GM19468 (cell line): ENCODE results near the gene SMARCA4.
"Not testable (repeated sequence)": the region's sequence is repeated elsewhere in the genome, so short reads cannot be mapped to it uniquely, and the experiment has no call there.

Experiments
- ATAC-seq: cut with Tn5 transposase; IDR thresholded peaks from one replicate; pipeline ENCODE4 v1.9.1; 2021; ENCODE audit warnings: mild to moderate bottlenecking, moderate library complexity, moderate number of reproducible peaks; ENCODE audit not compliant: unreplicated experiment; ENCODE audit errors: extremely low read depth

The SMARCA4 gene

DNA sequence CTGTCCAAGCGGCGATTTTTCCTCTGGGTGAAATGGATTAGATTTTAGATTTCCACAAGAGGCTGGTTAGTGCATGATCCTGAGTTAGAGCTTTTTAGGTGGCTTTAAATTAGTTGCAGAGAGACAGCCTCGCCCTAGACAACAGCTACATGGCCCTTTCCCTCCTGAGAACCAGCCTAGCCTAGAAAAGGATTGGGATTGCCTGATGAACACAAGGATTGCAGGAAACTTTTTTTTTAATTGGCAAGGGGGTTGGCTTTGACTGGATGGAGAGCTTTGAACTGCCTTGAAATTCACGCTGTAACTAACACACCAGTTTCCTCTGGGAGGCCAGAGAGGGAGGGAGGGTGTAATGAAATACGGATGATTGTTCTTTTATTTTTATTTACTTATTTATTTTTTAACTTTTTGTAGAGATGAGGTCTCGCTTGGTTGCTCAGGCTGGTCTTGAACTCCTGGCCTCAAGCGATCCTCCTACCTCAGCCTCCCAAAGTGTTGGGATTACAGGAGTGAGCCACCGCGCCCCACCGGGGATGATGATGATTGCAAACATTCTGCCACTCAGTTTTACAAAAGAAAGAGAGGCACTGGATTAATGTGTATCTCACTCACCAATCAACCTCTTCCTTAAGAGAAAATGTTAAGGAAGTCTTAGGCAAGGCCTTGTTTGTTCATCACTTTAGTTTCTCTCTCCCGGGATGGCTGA lies 130.3 kb downstream of the SMARCA4 start:
- no peak for ATAC-seq

DNA sequence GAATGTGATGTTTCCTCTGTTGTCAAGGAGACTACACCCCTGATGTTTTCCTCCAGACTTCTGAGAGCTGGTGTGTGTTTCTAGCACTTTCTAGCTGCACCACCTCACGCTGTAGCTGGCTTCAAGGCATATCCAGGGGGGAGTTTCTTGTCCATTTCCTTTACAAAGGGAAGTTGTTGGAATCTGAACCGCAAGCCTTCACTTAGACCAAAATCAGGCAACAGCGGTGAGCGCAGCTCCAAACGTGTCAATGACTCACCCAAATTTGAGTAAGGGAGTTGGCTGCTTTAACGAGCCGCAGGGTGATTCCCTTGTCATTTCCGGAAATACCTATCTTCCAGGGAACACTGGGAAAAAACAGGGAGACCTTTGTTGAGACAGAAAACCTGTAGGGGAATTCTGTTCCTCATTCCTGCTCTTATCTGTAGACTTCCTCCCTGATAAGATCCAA lies 130.9 kb downstream of the SMARCA4 start:
- ATAC-seq, result no peak

DNA sequence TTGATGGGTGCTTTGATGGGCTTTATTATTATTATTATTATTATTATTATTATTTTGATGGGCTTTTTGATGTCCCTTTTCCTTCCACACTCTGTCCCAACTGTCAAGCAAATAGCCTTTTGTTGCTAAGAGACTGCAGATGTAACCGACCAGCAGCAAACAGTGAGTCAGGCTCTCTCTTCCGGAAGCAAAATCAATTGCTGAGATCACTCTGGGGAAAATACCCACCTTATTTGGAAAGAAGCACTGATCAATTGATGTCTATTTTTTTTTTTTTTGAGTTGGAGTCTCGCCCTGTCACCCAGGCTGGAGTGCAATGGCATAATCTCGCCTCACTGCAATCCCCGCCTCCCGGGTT lies 131.3 kb downstream of the SMARCA4 start:
- ATAC-seq, result no peak

DNA sequence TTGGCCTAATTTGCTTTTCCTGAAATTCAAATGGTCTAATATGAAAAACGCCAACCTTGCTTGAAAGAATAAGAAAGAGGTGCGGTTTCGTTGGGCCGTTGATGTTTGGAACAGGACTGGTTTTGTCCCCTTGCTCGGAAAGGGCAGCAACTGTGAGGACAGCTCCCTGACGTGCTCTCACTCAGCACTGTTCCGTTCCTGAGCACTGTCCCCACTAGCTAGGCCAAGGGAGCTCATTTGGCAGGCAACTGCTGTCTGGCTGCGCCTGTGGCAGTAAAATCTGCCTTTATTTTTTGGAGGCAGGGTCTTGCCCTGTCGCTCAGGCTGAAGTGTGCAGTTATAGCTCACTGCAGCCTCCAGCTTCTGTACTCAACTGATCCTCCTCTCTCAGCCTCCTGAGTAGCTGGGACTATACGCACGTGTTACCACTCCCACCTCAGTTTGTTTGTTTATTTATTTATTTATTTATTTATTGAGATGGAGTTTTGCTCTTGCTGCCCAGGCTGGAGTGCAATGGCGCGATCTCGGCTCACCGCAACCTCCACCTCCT lies 132.9 kb downstream of the SMARCA4 start:
- no peak for ATAC-seq

DNA sequence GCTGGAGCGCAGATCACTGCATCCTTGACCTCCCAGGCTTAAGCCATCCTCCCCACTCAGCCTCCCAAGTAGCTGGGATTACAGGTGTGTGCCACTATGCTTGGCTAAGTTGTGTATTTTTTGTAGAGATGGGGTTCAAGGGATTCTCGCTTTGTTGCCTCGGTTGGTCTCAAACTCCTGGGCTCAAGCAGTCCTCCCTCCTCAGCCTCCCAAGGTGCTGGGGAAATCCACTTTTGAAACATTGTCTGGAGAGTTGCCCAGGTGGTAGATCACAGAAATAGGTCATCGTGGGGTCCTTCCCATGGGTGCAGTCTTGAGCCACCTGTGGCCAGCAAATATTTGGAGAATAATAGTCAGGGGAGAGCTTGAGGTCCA lies 133.7 kb downstream of the SMARCA4 start:
- ATAC-seq, result no peak

DNA sequence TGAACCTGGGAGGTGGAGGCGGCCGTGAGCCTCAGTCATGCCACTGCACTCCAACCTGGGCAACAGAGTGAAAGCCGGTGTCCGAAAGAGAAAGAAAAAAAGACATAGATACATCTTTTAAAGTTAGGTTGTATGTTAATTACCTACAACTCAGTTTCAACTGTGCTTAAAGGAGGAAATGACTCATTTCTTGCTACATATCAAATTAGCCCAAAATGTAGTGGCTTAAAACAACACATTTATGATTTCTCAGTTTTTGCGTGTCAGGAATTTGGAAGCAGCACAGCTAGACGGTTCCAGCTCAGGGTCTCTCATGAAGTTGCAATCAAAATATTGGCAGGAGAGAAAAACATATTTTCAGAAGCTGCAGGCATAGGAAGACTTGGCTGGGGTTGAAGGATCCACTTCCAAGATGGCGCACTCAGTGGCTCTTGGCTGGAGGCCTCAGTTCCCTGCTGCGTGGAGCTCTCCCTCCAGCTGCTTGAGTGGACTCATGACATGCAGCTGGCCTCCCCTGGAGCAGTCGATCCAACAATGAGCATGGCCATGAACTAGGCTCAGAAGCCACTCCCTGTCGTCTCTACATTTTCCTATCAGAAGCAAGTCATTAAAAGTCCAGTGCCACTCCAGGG lies 135.5 kb downstream of the SMARCA4 start:
- peak; percentile 49 for ATAC-seq

DNA sequence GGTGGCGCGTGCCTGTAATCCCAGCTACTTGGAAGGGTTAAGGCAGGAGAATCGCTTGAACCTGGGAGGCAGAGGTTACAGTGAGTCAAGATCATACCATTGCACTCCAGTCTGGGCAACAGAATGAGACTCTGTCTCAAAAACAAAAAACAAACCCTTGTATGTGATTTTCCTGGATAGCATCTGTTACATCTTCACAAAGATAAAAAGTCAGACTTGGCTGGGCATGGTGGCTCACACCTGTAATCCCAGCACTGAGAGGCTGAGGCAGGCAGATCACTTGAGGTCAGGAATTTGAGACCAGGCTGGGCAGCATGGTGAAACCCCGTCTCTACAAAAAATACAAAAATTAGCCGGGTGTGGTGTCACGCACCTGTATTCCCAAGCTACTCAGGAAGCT lies 136.5 kb downstream of the SMARCA4 start:
- ATAC-seq, result not testable (repeated sequence)

DNA sequence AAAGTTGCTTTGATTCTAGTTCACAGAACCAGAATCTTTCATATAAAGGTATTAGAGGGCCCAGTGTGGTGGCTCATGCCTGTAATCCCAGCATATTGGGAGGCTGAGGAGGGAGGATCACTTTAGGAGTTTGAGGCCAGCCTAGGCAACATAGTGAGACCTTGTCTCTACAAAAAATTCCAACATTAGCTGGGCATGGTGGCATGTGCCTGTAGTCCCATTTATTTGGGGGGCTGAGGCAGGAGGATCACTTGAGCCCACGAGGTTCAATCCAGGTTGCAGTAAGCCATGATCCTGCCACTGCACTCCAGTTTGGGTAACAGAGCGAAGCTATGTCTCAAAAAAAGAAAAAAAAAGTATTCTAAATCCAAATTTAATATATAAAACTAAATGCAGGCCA lies 137.5 kb downstream of the SMARCA4 start:
- ATAC-seq, result no peak

DNA sequence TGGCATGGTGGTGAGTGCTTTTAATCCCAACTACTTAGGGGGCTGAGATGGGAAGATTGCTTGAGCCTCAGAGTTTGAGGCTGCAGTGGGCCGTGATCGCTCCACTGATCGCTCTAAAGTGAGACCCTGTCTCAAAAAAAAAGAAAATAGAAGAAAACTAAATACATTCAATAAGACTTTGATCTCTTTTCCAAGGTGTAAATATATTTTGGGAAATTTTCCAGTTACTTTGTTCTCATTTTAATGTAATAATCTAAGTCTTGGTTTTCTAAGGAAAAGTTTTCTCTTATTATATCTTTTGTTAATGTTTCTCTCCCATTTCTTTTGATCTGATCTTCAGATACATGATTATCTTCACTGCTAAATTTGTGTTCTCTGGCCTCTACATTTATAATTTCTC lies 138.0 kb downstream of the SMARCA4 start:
- ATAC-seq, result no peak

DNA sequence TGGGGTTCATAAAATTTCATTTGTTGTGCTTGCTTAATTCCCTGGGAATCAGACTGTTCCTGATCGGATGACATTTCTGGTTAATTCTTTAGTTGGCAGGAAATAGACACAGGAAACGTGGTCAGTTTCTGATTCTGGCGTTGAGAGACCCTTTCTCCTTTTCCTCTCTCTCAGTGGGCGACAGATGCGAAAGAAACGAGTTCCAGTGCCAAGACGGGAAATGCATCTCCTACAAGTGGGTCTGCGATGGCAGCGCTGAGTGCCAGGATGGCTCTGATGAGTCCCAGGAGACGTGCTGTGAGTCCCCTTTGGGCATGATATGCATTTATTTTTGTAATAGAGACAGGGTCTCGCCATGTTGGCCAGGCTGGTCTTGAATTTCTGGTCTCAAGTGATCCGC lies 139.2 kb downstream of the SMARCA4 start:
- no peak for ATAC-seq

DNA sequence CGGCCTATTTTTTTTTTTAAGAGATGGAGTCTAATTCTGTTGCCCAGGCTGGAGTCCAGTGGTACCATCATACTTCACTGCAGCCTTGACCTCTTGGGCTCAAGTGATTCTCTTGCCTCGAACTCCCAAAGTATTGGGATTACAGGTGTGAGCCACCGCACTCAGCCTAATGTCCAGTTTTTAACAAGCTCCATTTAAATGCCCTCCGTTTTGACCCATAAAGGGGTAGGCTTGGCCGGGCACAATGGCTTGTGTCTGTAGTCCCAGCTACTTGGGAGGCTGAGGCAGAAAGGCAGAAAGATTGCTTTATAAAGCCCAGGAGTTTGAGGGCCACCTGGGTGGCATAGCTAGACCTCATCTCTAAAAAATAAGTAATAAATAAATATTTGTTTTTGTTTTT lies 140.2 kb downstream of the SMARCA4 start:
- ATAC-seq, result no peak

DNA sequence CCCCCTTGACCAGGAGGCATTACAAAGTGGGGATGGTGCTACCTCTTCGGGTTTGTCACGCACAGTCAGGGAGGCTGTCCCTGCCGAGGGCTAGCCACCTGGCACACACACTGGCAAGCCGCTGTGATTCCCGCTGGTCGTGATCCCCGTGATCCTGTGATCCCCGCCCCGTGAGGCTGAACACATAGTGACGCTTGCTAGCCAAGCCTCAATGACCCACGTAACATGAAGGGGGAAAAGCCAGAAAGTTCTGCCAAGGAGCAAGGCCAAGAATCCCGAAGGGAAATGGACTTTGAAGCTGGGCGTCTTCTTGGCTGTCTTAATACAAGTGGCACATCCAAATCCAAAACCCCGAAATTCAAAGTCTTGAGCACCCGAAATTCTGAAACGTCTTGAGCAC lies 142.1 kb downstream of the SMARCA4 start:
- ATAC-seq, result no peak

DNA sequence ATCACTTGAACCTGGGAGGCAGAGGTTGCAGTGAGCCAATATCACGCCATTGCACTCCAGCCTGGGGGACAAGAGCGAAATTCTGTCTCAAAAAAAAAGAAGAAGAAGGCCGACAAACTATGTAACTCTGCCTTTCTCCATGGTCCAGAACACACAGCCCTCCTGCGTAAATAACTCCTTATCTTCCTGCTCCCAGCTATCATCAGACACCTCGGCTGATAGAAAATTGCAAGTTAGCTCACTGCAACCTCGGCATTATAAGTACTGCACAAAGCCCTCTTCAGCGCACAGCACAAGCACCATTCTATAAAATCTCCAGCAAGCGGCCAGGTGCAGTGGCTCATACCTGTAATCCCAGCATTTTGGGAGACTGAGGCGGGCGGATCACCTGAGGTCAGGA lies 142.8 kb downstream of the SMARCA4 start:
- not testable (repeated sequence) for ATAC-seq

DNA sequence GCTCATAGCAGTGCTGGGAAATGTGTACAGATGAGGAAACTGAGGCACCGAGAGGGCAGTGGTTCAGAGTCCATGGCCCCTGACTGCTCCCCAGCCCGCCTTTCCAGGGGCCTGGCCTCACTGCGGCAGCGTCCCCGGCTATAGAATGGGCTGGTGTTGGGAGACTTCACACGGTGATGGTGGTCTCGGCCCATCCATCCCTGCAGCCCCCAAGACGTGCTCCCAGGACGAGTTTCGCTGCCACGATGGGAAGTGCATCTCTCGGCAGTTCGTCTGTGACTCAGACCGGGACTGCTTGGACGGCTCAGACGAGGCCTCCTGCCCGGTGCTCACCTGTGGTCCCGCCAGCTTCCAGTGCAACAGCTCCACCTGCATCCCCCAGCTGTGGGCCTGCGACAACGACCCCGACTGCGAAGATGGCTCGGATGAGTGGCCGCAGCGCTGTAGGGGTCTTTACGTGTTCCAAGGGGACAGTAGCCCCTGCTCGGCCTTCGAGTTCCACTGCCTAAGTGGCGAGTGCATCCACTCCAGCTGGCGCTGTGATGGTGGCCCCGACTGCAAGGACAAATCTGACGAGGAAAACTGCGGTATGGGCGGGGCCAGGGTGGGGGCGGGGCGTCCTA lies 144.3 kb downstream of the SMARCA4 start:
- no peak for ATAC-seq

DNA sequence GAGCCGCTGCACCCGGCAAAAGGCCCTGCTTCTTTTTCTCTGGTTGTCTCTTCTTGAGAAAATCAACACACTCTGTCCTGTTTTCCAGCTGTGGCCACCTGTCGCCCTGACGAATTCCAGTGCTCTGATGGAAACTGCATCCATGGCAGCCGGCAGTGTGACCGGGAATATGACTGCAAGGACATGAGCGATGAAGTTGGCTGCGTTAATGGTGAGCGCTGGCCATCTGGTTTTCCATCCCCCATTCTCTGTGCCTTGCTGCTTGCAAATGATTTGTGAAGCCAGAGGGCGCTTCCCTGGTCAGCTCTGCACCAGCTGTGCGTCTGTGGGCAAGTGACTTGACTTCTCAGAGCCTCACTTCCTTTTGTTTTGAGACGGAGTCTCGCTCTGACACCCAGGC lies 145.6 kb downstream of the SMARCA4 start:
- no peak for ATAC-seq

DNA sequence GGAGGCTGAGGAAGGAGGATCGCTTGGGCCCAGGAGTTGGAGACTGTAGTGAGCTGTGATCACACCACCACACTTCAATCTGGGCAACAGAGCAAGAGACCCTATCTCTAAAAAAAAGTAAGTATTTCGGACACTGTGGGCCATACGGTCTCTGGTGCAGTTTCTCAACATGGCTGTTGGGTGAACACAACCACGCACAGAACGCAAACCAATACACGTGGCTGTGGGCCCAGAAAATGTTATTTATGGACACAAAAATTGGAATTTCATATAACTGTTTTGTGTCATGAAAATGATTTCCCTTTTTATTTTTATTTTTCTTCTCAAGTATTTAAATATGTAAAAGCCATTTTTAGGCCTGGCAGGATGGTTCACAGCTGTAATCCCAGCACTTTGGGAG lies 147.9 kb downstream of the SMARCA4 start:
- no peak for ATAC-seq

DNA sequence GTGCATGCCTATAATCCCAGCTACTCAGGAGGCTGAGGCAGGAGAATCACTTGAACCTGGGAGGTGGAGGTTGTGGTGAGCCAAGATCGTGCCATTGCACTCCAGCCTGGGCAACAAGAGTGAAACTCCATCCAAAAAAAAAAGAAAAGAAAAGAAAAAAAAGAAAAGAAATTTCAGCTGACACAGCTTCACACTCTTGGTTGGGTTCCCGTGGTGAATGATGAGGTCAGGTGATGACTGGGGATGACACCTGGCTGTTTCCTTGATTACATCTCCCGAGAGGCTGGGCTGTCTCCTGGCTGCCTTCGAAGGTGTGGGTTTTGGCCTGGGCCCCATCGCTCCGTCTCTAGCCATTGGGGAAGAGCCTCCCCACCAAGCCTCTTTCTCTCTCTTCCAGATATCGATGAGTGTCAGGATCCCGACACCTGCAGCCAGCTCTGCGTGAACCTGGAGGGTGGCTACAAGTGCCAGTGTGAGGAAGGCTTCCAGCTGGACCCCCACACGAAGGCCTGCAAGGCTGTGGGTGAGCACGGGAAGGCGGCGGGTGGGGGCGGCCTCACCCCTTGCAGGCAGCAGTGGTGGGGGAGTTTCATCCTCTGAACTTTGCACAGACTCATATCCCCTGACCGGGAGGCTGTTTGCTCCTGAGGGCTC lies 150.4 kb downstream of the SMARCA4 start:
- no peak for ATAC-seq

DNA sequence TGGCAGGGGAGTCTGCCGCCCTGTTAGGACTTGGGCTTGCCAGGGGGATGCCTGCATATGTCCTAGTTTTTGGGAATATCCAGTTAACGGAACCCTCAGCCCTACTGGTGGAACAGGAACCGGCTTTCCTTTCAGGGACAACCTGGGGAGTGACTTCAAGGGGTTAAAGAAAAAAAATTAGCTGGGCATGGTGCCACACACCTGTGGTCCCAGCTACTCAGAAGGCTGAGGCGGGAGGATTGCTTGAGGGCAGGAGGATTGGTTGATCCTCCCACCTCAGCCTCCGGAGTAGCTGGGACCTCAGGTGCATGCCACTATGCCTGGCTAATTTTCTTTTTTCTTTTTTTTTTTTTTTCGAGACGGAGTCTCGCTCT lies 150.9 kb downstream of the SMARCA4 start:
- ATAC-seq, result no peak
